Epithelial cell of esophagus (primary cell): ENCODE measurements around the gene ABCC4.

Experiments used
- DNase-seq: peaks from one replicate; pipeline ENCODE4 v3.0.0; 2010; ENCODE audit warnings: low read depth
- H3K4me3 ChIP-seq: 2 replicates; pipeline ENCODE4 v1.5.1; 2011; ENCODE audit warnings: mild to moderate bottlenecking, low read length, control low read depth
- TF ChIP-seq, protein P1 (sequence below): IDR thresholded peaks from 2 replicates; pipeline ENCODE4 v1.5.1; 2011; ENCODE audit warnings: low read depth, mild to moderate bottlenecking, low read length, control low read depth, inconsistent platforms; ENCODE audit not compliant: insufficient read depth; ENCODE audit errors: missing control alignments

ABCC4 gene

GRCh38 chr13:95335667-95336066 lies 34.4 kb upstream of the ABCC4 start:
- H3K4me3 ChIP-seq: no peak overlapping the region
- peak; percentile 27 for DNase-seq
- TF ChIP-seq, protein P1, sequence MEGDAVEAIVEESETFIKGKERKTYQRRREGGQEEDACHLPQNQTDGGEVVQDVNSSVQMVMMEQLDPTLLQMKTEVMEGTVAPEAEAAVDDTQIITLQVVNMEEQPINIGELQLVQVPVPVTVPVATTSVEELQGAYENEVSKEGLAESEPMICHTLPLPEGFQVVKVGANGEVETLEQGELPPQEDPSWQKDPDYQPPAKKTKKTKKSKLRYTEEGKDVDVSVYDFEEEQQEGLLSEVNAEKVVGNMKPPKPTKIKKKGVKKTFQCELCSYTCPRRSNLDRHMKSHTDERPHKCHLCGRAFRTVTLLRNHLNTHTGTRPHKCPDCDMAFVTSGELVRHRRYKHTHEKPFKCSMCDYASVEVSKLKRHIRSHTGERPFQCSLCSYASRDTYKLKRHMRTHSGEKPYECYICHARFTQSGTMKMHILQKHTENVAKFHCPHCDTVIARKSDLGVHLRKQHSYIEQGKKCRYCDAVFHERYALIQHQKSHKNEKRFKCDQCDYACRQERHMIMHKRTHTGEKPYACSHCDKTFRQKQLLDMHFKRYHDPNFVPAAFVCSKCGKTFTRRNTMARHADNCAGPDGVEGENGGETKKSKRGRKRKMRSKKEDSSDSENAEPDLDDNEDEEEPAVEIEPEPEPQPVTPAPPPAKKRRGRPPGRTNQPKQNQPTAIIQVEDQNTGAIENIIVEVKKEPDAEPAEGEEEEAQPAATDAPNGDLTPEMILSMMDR: no peak

DNA sequence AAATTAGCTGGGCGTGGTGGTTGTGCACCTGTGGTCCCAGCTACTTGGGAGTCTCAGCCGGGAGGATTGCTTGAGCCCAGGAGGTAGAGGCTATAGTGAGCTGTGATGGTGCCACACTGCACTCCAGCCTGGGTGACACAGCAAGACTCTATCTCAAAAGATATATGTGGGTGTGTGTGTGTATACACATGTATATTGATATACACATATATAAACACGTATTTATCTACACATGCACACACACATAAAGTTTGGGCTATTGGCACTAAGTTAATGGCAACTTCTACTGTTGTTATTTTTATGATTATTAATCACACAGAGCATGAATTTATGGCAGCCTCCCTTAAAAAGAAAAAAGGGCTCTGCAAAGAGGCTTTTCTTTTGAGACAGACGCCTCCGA lies 27.1 kb upstream of the ABCC4 start:
- TF ChIP-seq, protein P1: no peak
- no peak for DNase-seq
- H3K4me3 ChIP-seq: no peak overlapping the region

DNA sequence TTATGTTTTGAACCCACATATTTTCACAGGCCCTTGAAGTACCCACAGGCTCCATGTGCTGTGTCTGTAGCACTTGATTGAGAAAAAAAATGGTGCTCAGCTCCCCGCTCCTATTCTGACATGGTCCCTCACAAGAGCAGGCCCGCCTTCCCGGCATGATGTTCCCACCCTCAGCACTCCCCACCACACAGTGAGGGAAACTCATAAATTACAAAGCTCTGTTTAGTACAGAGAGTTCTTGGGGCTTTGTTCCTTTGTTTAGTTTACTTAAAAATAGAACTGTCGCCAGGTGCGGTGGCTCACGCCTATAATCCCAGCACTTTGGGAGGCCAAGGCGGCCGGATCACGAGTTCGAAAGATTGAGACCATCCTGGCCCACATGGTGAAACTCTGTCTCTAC lies 25.9 kb upstream of the ABCC4 start:
- no peak overlapping the region for H3K4me3 ChIP-seq
- TF ChIP-seq, protein P1: no peak
- no peak for DNase-seq

GRCh38 chr13:95326695-95327094 lies 25.4 kb upstream of the ABCC4 start:
- TF ChIP-seq, protein P1: no peak
- DNase-seq: no peak

GRCh38 chr13:95325485-95325884 lies 24.2 kb upstream of the ABCC4 start:
- no peak for DNase-seq
- TF ChIP-seq, protein P1: no peak
- H3K4me3 ChIP-seq: no peak overlapping the region

More at GRCh38 chr13:95326695-95327094, 25.4 kb upstream of the ABCC4 start:
- H3K4me3 ChIP-seq: no peak overlapping the region

- no peak overlapping the region for H3K4me3 ChIP-seq
- TF ChIP-seq, protein P1: no peak
- no peak for DNase-seq
Measured at GRCh38 chr13:95323930-95324662, 22.8 kb upstream of the ABCC4 start.
